Measurements from ENCODE around the gene GTF2A2.

DNA sequence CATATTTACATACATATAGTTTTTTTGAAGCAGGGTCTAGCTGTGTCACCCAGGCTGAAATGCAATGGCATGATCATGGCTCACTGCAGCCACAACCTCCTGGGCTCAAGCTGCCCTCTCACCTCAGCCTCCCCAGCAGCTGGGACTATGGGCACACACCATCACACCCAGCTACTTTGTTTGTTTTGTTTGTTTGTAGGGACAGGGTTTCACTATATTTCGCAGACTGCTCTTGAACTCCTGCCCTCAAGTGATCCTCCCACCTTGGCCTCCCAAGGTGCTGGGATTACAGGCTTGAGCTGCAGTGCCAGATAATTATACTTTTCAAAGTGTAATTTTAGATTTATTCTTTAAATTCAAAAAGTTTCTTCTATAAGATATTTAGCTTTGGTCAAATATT, 10.2 kb downstream of the GTF2A2 start:
- TF ChIP-seq, protein P1, sequence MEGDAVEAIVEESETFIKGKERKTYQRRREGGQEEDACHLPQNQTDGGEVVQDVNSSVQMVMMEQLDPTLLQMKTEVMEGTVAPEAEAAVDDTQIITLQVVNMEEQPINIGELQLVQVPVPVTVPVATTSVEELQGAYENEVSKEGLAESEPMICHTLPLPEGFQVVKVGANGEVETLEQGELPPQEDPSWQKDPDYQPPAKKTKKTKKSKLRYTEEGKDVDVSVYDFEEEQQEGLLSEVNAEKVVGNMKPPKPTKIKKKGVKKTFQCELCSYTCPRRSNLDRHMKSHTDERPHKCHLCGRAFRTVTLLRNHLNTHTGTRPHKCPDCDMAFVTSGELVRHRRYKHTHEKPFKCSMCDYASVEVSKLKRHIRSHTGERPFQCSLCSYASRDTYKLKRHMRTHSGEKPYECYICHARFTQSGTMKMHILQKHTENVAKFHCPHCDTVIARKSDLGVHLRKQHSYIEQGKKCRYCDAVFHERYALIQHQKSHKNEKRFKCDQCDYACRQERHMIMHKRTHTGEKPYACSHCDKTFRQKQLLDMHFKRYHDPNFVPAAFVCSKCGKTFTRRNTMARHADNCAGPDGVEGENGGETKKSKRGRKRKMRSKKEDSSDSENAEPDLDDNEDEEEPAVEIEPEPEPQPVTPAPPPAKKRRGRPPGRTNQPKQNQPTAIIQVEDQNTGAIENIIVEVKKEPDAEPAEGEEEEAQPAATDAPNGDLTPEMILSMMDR (IDR thresholded peaks at IDR 0.05), result no peak
- TF ChIP-seq EZH2 (IDR thresholded peaks at IDR 0.05), result no peak

All from neural progenitor cell (in vitro differentiated cells).